ENCODE results near the gene SCN2B.

The SCN2B gene

DNA sequence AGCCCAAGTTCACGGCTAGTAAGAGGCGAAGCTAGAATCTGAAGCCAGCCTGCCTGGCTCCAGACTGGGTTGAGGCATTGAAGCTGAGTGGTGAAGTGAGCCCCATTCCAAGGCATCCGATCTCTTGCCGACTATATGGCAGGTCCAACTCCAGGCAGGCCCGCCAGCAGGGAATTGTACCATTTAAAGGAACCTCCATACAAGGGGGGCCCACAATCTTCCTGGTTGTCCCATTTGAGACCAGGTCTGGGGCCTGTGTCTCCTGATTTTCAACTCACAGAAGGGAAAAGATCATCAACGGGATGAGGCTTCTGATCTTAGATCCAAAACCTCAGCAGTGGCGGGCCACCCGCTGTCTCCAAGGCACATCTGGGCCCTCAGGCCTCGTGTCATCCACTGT, 4.1 kb downstream of the SCN2B start:
- DNase-seq (ENCODE audit: low read depth), result no peak
- H3K4me3 ChIP-seq (ENCODE audit: low read length), result no peak overlapping the region
- TF ChIP-seq, protein P1, sequence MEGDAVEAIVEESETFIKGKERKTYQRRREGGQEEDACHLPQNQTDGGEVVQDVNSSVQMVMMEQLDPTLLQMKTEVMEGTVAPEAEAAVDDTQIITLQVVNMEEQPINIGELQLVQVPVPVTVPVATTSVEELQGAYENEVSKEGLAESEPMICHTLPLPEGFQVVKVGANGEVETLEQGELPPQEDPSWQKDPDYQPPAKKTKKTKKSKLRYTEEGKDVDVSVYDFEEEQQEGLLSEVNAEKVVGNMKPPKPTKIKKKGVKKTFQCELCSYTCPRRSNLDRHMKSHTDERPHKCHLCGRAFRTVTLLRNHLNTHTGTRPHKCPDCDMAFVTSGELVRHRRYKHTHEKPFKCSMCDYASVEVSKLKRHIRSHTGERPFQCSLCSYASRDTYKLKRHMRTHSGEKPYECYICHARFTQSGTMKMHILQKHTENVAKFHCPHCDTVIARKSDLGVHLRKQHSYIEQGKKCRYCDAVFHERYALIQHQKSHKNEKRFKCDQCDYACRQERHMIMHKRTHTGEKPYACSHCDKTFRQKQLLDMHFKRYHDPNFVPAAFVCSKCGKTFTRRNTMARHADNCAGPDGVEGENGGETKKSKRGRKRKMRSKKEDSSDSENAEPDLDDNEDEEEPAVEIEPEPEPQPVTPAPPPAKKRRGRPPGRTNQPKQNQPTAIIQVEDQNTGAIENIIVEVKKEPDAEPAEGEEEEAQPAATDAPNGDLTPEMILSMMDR (conservative IDR thresholded peaks at IDR 0.05; ENCODE audit: low read length), result no peak

DNA sequence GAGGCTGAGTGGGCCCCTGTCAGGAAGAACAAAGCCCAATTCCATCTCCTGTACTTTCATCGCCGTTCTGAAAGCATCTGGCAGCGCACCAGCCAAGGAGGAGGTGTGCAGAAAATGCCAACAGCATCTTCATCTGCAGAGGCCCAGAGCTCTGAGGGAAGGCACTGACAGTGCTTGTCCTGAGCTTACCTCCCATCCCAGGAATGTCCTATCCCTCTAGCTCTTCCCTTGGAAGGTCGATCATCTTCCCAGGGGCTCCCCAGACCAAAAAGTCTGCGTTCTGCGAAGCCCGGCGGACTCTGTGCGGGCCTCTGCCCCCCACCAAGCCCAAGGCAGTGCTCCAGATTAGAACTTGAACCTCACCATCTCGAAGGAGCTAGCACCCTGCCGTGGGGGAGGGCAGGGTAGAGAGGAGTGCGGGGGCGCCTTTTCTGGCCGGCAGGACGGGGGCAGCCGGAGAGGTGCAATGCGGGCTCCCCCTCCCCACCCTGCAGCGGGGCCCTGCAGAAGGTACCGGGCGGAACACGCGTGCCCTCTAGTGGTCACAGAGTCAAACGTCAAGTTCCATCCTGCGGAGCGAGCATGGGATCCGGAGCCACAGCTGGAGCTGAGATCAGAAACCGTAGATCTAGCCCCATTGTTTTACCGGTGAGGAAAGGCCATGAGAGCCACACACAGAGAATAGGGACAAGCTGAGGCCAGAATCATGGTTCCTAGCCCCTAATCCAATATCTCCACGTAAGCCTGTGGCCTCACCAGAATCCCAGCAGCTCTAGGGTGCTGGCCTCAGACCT, 5.0 kb downstream of the SCN2B start:
- DNase-seq (ENCODE audit: low read depth), result peak; percentile 35
- TF ChIP-seq, protein P1 (conservative IDR thresholded peaks at IDR 0.05; ENCODE audit: low read length), result peak; percentile 79
- H3K4me3 ChIP-seq (ENCODE audit: low read length), result no peak overlapping the region

DNA sequence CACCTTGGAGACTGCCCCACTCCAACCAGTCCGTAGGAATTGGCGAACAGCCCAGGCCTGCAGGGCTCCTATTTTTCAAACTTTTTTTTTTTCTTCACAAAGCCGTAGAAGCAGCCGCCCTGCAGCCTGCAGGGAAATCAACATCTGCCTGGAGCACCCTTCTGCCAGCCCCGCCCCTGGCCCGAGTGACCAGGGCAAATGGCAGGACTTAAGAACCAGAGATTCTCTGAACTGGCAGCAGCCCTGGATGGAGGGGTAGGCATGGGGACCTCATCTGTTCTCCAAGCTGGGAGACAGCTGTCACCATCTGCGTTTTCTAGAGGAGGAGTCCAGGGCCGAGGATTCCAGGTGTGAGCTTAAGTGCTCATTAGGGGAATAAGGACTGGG, 5.6 kb downstream of the SCN2B start:
- TF ChIP-seq, protein P1 (conservative IDR thresholded peaks at IDR 0.05; ENCODE audit: low read length), result no peak
- DNase-seq (ENCODE audit: low read depth), result no peak
- no peak overlapping the region for H3K4me3 ChIP-seq (ENCODE audit: low read length)

DNA sequence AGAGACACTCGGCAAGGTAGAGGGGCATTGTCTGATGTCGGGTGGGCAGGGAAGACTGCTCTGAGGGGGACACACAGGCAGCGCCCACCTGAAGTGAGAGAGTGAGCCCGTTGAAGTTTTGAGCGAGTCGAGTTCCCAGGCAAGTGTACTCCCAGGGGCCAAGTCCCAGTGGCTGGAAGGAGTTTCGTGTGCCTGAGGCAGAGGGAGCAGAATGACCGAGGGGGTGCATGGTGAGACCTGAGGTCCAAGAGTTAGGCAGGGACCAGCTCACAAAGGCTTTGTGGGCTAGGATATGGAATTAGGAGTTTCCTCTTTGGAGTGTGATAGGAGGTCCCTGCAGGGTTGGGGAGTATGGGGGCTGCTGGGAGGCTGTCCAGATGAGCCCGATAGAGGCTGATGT, 6.2 kb downstream of the SCN2B start:
- no peak overlapping the region for H3K4me3 ChIP-seq (ENCODE audit: low read length)
- DNase-seq (ENCODE audit: low read depth), result no peak
- TF ChIP-seq, protein P1 (conservative IDR thresholded peaks at IDR 0.05; ENCODE audit: low read length), result no peak

DNA sequence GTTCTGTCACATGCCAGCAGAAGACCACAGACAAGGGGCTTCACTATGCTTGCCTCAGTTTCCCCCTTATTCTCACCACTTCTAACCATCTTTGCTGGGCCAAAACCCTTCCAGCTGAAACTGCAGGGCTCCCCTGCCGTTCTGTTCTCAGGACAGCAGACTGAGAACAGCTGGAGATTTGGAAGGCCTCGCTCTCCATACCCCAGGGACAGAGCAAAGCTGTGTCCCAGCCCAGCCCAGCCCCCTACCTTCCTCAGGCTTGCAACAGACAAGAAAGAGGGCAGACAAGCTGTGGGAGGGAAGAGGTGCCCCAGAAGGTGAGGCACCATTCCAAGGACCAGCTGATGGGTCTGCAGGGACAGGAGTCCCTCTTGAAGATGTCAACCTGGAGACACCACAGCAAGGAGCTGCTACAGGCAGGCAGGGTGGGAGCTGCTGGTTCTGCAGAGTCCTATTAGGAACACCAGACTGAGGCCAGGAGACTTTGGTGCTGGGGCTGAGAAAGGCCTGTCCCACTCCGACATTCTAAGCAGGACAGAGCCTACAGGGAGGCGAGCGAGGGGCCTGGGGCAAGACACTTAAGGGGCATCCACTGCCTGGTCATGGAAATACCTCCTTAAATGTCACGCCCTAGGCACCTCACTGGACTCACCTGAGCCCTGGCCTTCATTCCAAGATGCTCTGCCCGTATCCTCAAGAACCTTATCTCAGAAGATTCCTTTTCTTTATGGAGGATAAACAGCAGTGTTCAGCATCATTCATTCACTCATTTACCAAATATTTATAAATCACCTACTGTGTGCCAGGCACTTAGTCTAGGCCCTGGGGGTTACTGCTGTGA, 6.9 kb downstream of the SCN2B start:
- no peak for DNase-seq (ENCODE audit: low read depth)
- TF ChIP-seq, protein P1 (conservative IDR thresholded peaks at IDR 0.05; ENCODE audit: low read length), result no peak
- H3K4me3 ChIP-seq (ENCODE audit: low read length), result no peak overlapping the region

DNA sequence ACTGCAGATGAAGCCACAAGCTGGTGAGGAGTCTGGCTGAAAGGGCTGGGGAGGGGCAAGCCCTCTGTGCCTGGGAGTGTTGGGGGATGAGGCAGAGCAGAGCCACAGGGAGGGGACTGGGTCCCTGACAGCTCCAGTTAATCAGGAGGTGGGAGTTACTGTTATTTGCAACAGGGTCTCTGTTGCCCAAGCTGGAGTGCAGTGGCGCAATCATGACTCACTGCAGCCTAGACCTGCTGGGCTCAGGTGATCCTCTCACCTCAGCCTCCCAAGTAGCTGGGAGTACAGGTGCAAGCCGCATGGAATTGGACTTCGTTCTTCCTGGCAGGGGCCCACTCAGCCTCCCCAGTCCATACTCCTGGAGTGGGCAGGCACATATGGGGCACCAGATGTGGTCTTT, 7.7 kb downstream of the SCN2B start:
- H3K4me3 ChIP-seq (ENCODE audit: low read length), result no peak overlapping the region
- DNase-seq (ENCODE audit: low read depth), result no peak
- TF ChIP-seq, protein P1 (conservative IDR thresholded peaks at IDR 0.05; ENCODE audit: low read length), result no peak

All from AG10803 (cell line).